ENCODE data around the gene STXBP6. TPM values are rescaled to one million over a fixed set of nuclear protein-coding genes. Genes with fewer than 3 reads are reported as not detected.
"Not testable (repeated sequence)": the region's sequence is repeated elsewhere in the genome, so short reads cannot be mapped to it uniquely, and the experiment has no call there.

Gene STXBP6
- total RNA-seq, 4 donors from 2014 or later: 44.1 to 120 (median 67.4) TPM

- H3K4me1 ChIP-seq: peaks cover 5 to 12% of the 10 kb centered on the region in 2 donors
- intact Hi-C loops (cut with DNase I): loop anchor here (5.0 kb wide), 2 partner anchors 328 to 343 kb away; no protein-coding TSS in a partner anchor
- H3K9me3 ChIP-seq: no peaks in the 10 kb centered on the region
- no peaks in the 10 kb centered on the region for H3K27me3 ChIP-seq
- no peaks in the 10 kb centered on the region for H3K36me3 ChIP-seq
- no peak overlapping the region for H3K4me3 ChIP-seq (replicated peaks in 1 of 3)
- 41 to 52% methylated on average over 3 of the region's 3 CpGs for WGBS, 2 donors
- H3K27ac ChIP-seq: no peak overlapping the region
- peak; percentile 36 to 41 for DNase-seq
- TF ChIP-seq POLR2A (IDR thresholded peaks at IDR 0.05): no peak
- no peak for TF ChIP-seq CTCF (IDR thresholded peaks at IDR 0.05)
Measured at GRCh38 chr14:24804552-24805212, 245.3 kb downstream of the STXBP6 start.

GRCh38 chr14:24803933-24804494, 245.9 kb downstream of the STXBP6 start:
- H3K9me3 ChIP-seq: no peaks in the 10 kb centered on the region
- H3K4me1 ChIP-seq: peaks cover 5 to 12% of the 10 kb centered on the region in 2 donors
- WGBS, 2 donors: 86 to 88% methylated on average over 10 of the region's 10 CpGs
- intact Hi-C loops (cut with DNase I): no loop called here
- H3K4me3 ChIP-seq (replicated peaks in 1 of 3): no peak overlapping the region
- no peaks in the 10 kb centered on the region for H3K27me3 ChIP-seq
- TF ChIP-seq POLR2A (IDR thresholded peaks at IDR 0.05) (no peak), CTCF (IDR thresholded peaks at IDR 0.05) (no peak)
- no peak overlapping the region for H3K27ac ChIP-seq
- no peaks in the 10 kb centered on the region for H3K36me3 ChIP-seq
- no peak for DNase-seq

GRCh38 chr14:24803426-24803825, 246.5 kb downstream of the STXBP6 start:
- H3K4me3 ChIP-seq (replicated peaks in 1 of 3); DNase-seq; intact Hi-C loops (cut with DNase I); H3K27ac ChIP-seq; H3K9me3 ChIP-seq; H3K27me3 ChIP-seq; H3K36me3 ChIP-seq: not testable (repeated sequence)
- peaks cover 5 to 12% of the 10 kb centered on the region in 2 donors for H3K4me1 ChIP-seq
- 96 to 97% methylated on average over 10 of the region's 10 CpGs for WGBS, 2 donors

- no peak for DNase-seq
- intact Hi-C loops (cut with DNase I): no loop called here
- H3K4me3 ChIP-seq (replicated peaks in 1 of 3): no peak overlapping the region
- peaks cover 5 to 12% of the 10 kb centered on the region in 2 donors for H3K4me1 ChIP-seq
- no peaks in the 10 kb centered on the region for H3K36me3 ChIP-seq
- WGBS, 2 donors: 92 to 93% methylated on average over 5 of the region's 5 CpGs
- no peak for TF ChIP-seq POLR2A (IDR thresholded peaks at IDR 0.05)
- TF ChIP-seq CTCF (IDR thresholded peaks at IDR 0.05): no peak
- no peaks in the 10 kb centered on the region for H3K9me3 ChIP-seq
- no peak overlapping the region for H3K27ac ChIP-seq
- no peaks in the 10 kb centered on the region for H3K27me3 ChIP-seq
Measured at GRCh38 chr14:24802236-24802635, 247.7 kb downstream of the STXBP6 start.

- intact Hi-C loops (cut with DNase I): no loop called here
- H3K4me3 ChIP-seq (replicated peaks in 1 of 3): no peak overlapping the region
- 89 to 97% methylated on average over 1 of the region's 1 CpG for WGBS, 2 donors
- no peak overlapping the region for H3K27ac ChIP-seq
- TF ChIP-seq CTCF (IDR thresholded peaks at IDR 0.05) (no peak), POLR2A (IDR thresholded peaks at IDR 0.05) (no peak)
- no peaks in the 10 kb centered on the region for H3K9me3 ChIP-seq
- no peak for DNase-seq
- H3K36me3 ChIP-seq: no peaks in the 10 kb centered on the region
- H3K4me1 ChIP-seq: peaks cover 0 to 11% of the 10 kb centered on the region in 2 donors
- no peaks in the 10 kb centered on the region for H3K27me3 ChIP-seq
Measured at GRCh38 chr14:24801024-24801423, 248.9 kb downstream of the STXBP6 start.
